K562 (cell line): ENCODE results near the gene FHIT.

Experiments used
- BDP1 ChIP-seq: IDR thresholded peaks from 3 replicates; pipeline ENCODE4 v1.6.1; 2011; ENCODE audit not compliant: insufficient read length, insufficient read depth
- BRD4 ChIP-seq: fragments of 200-600 bp; sonication (generic); IDR thresholded peaks from 2 replicates; pipeline ENCODE4 v1.6.1; 2017; ENCODE audit warnings: inconsistent platforms
- FOXA1 ChIP-seq: fragments of 450-650 bp; IDR thresholded peaks from 2 replicates; pipeline ENCODE4 v1.6.1; 2016; ENCODE audit warnings: mild to moderate bottlenecking, borderline replicate concordance
- FOXJ2 ChIP-seq: fragments of 200-800 bp; sonication (Bioruptor generic); IDR thresholded peaks from 2 replicates; pipeline ENCODE4 v1.6.1; 2016; ENCODE audit warnings: missing genetic modification characterization, missing compliant biosample characterization
- ZKSCAN1 ChIP-seq: fragments of 150-350 bp; IDR thresholded peaks from 2 replicates; pipeline ENCODE4 v1.6.1; 2016; ENCODE audit warnings: low read depth, low read length
- ZNF263 ChIP-seq: sonication (generic); formaldehyde crosslinking; IDR thresholded peaks from 2 replicates; pipeline ENCODE4 v1.8.0; 2022; ENCODE audit warnings: mild to moderate bottlenecking, missing genetic modification reagents, borderline replicate concordance

GRCh38 chr3:60703008-60703407 is 548.2 kb downstream of the FHIT start:
- TF ChIP-seq BRD4 (no peak), BDP1 (no peak), FOXA1 (no peak), ZKSCAN1 (no peak), FOXJ2 (tag) (no peak), ZNF263 (CRISPR knock-in tag) (no peak)
